ENCODE measurements around the gene TUBB3.

Gene TUBB3

DNA sequence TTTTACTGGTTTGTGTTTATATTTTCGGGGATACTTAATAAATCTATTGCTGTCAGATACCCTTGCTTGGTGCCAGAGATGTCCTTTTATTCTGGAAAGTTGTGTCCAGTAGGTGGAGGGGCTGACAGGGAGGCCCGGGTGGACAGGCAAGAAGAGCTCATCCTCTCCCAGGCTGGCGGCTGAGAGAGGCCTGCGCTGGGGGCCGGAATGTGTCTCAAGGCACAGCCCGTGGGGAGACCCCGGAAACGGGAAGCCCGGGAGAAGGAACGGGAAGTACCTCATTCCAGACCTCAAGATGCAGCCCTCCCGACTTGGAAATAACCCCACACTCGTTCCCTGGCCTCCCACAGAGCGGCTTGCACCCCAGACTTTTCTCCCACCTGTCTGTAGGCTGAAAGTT, 12.9 kb downstream of the TUBB3 start:
- no peak for DNase-seq (ENCODE audit: low read depth, low spot score)
- no peak overlapping the region for H3K4me3 ChIP-seq (ENCODE audit: low read depth, low read length)
- ChIA-PET CTCF (interaction anchor here (1.2 to 1.6 kb wide), 2 partner anchors 12 to 26 kb away, joined by 3 to 5 read pairs; no protein-coding TSS in a partner anchor), POLR2A (interaction anchor here (1.2 kb wide), 1 partner anchor 14 kb away, joined by 3 read pairs; no protein-coding TSS in a partner anchor)
- no peak for TF ChIP-seq CTCF (IDR thresholded peaks at IDR 0.05; ENCODE audit: insufficient read depth, low read length, missing control alignments)

DNA sequence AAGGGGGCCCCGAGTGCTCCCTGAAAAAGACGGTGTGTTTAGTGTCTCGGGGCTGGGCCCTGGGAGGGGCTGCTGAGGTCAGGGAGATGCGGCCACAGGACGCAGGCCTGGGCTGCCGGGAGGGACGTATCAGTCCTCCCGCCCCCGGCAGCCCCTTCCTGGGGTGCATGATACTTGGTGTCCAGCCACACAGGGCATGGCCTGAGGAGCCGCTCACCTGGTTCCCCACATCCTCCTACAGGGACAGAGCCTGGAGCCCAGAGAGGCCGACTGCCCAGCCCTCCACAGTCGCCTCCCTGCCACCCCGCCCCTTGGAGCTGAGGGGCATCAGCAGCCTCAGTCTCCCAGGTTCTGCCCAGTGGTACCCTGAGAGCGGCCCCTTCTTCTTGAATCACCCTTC, 13.4 kb downstream of the TUBB3 start:
- ChIA-PET CTCF (interaction anchor here (1.2 kb wide), 1 partner anchor 26 kb away, joined by 3 read pairs; no protein-coding TSS in a partner anchor), POLR2A (interaction anchor here (1.2 kb wide), 1 partner anchor 14 kb away, joined by 3 read pairs; no protein-coding TSS in a partner anchor)
- no peak overlapping the region for H3K4me3 ChIP-seq (ENCODE audit: low read depth, low read length)
- no peak for DNase-seq (ENCODE audit: low read depth, low spot score)
- TF ChIP-seq CTCF (IDR thresholded peaks at IDR 0.05; ENCODE audit: insufficient read depth, low read length, missing control alignments): no peak

GRCh38 chr16:89936981-89937380, 13.8 kb downstream of the TUBB3 start:
- ChIA-PET CTCF (interaction anchor here (1.2 kb wide), 1 partner anchor 27 kb away, joined by 3 read pairs; no protein-coding TSS in a partner anchor), POLR2A (interaction anchor here (1.2 kb wide), 1 partner anchor 15 kb away, joined by 3 read pairs; no protein-coding TSS in a partner anchor)
- TF ChIP-seq CTCF (IDR thresholded peaks at IDR 0.05; ENCODE audit: insufficient read depth, low read length, missing control alignments): no peak
- no peak overlapping the region for H3K4me3 ChIP-seq (ENCODE audit: low read depth, low read length)
- no peak for DNase-seq (ENCODE audit: low read depth, low spot score)

DNA sequence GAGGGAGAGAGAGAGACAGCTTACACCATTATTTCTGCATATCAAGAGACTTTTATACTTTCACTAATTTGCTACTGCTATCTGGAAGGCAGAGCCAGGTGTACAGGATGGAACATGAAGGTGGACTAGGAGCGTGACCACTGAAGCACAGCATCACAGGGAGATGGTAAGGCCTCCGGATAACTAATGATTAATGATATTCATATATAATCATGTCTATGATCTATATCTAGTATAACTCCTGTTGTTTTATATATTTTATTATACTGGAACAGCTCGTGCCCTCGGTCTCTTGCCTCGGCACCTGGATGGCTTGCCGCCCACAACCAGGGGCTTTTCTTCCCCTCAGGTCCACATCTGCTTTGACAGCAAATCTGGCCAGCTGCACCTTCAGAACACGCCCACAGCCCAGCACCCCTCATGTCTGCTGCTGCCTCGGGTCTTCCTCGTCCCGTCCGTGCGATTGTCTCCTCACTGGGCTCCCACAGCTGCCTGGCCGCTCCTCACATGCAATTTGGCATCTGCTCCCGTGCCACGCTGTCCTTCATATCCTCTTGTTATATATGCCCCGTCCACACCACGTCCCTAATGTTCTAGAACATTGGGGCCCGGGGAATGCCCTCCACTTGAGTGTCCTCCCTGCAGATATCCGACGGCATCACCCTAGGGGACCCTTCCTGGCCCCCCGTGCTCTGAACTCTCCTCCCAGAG, 15.2 kb downstream of the TUBB3 start:
- DNase-seq (ENCODE audit: low read depth, low spot score): no peak
- ChIA-PET CTCF (interaction anchor here (1.1 kb wide), 1 partner anchor 10 kb away, joined by 3 read pairs; no protein-coding TSS in a partner anchor), POLR2A (no interaction called here)
- TF ChIP-seq CTCF (IDR thresholded peaks at IDR 0.05; ENCODE audit: insufficient read depth, low read length, missing control alignments): no peak
- H3K4me3 ChIP-seq (ENCODE audit: low read depth, low read length): no peak overlapping the region

DNA sequence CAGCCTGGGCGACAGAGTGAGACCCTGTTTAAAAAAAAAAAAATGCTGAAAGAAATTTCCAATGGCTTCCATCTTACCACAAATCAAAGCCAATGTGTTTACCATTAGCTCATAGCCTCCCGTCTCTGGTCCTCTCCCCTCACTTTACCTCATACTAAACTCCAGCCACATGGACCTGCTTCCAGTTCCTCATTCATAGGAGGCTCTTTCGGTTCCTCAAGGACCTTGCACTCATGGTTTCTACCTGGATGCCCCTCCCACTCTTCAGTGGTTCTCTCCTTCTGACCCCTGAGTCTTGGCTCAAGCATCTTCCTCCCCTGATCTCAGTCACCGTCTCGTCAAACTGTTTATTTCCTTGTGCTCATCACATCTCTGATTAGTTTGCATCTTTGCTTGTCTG, 21.6 kb downstream of the TUBB3 start:
- POLR2A ChIA-PET: no interaction called here
- TF ChIP-seq CTCF (IDR thresholded peaks at IDR 0.05; ENCODE audit: insufficient read depth, low read length, missing control alignments): no peak
- DNase-seq (ENCODE audit: low read depth, low spot score): no peak
- CTCF ChIA-PET: interaction anchor here (1.3 kb wide), 1 partner anchor 13 kb away, joined by 3 read pairs; no protein-coding TSS in a partner anchor
- no peak overlapping the region for H3K4me3 ChIP-seq (ENCODE audit: low read depth, low read length)

GRCh38 chr16:89945654-89946053, 22.5 kb downstream of the TUBB3 start:
- POLR2A ChIA-PET: no interaction called here
- TF ChIP-seq CTCF (IDR thresholded peaks at IDR 0.05; ENCODE audit: insufficient read depth, low read length, missing control alignments): no peak
- no peak overlapping the region for H3K4me3 ChIP-seq (ENCODE audit: low read depth, low read length)
- DNase-seq (ENCODE audit: low read depth, low spot score): no peak
- CTCF ChIA-PET: interaction anchor here (1.3 kb wide), 1 partner anchor 14 kb away, joined by 3 read pairs; no protein-coding TSS in a partner anchor
